Breast epithelium (tissue), 4 donors: ENCODE data around the gene SLC6A12. TPM values are rescaled to one million over a fixed set of nuclear protein-coding genes. Genes with fewer than 3 reads are reported as not detected.

Experiments
- DNase-seq, 2 donors: peaks; one replicate each; pipeline ENCODE4 v3.0.0-alpha.2; 2019; ENCODE audit warnings: low spot score in 2 of 2
- H3K27ac ChIP-seq, 2 donors: fragments of 200-600 bp; sonication (generic) in 1 of 2; one replicate each; pipeline ENCODE4 v1.5.1; 2016 to 2019; ENCODE audit warnings: mild to moderate bottlenecking in 1 of 2
- H3K27me3 ChIP-seq, 2 donors: fragments of 200-600 bp; sonication (generic) in 1 of 2; one replicate each; pipeline versions ENCODE4 v1.5.1 to v1.6.0; 2017 to 2019; ENCODE audit warnings: control low read depth in 1 of 2, mild to moderate bottlenecking in 1 of 2
- H3K36me3 ChIP-seq: fragments of 200-600 bp; one replicate; pipeline ENCODE4 v1.5.1; 2019
- H3K4me1 ChIP-seq, 2 donors: fragments of 200-600 bp; sonication (generic); one replicate each; pipeline ENCODE4 v1.5.1; 2016 to 2019; ENCODE audit warnings: control low read depth in 1 of 2
- H3K4me3 ChIP-seq, 3 donors: fragments of 200-600 bp; sonication (generic); 1 replicate in 2 of 3; 2 replicates in 1 of 3; pipeline ENCODE4 v1.5.1; 2016 to 2019; ENCODE audit warnings: mild to moderate bottlenecking in 3 of 3, moderate library complexity in 2 of 3
- H3K9me3 ChIP-seq, 2 donors: fragments of 200-600 bp; sonication (generic) in 1 of 2; one replicate each; pipeline ENCODE4 v1.5.1; 2016 to 2019; ENCODE audit warnings: control low read depth in 1 of 2
- CTCF ChIP-seq, 3 donors: fragments of 450-650 bp; IDR thresholded peaks; one replicate each; pipeline ENCODE4 v1.5.1; 2016 to 2017; ENCODE audit warnings: antibody characterized with exemption in 3 of 3, mild to moderate bottlenecking in 3 of 3, moderate library complexity in 3 of 3
- POLR2A ChIP-seq: fragments of 450-650 bp; IDR thresholded peaks from one replicate; pipeline ENCODE4 v1.6.1; 2016; ENCODE audit warnings: antibody characterized with exemption, mild to moderate bottlenecking, moderate library complexity
- POLR2AphosphoS5 ChIP-seq, 3 donors: sonication (generic); formaldehyde crosslinking; IDR thresholded peaks; one replicate each; pipeline ENCODE4 v1.6.1; 2017; ENCODE audit warnings: antibody characterized with exemption in 3 of 3
- intact Hi-C: fragments of 100-400 bp; cut with DNase I; formaldehyde crosslinking; loops from one replicate; pipeline ENCODE4 v1.15.1; 2023; ENCODE audit warnings: low total_unique reads
- total RNA-seq, 3 donors: library from RNA; depleted of rRNA; stranded (reverse); fragments of >200 nt; gene quantifications; one replicate each; pipeline ENCODE4 v1.1.0, GENCODE V29; 2016

The SLC6A12 gene
- total RNA-seq, 3 donors from 2014 or later, result 0.33 to 2.1 (median 1.3) TPM

GRCh38 chr12:203074-203461 is 10.9 kb downstream of the SLC6A12 start:
- Histone ChIP-seq H3K36me3 (no peaks in the 10 kb centered on the region), H3K4me3 (peak overlapping the region; percentile 48 to 74 (median 59)), H3K27ac (no peak overlapping the region), H3K4me1 (no peaks in the 10 kb centered on the region), H3K9me3 (no peaks in the 10 kb centered on the region), H3K27me3 (no peaks in the 10 kb centered on the region)
- intact Hi-C loops, result no loop called here
- no peak for TF ChIP-seq POLR2AphosphoS5 (IDR thresholded peaks at IDR 0.05)
- no peak for TF ChIP-seq POLR2A
- no peak for TF ChIP-seq CTCF (IDR thresholded peaks at IDR 0.05)
- DNase-seq, result no peak

- H3K4me1 ChIP-seq, result no peaks in the 10 kb centered on the region
Observed at GRCh38 chr12:202081-202731, 11.8 kb downstream of the SLC6A12 start.

DNA sequence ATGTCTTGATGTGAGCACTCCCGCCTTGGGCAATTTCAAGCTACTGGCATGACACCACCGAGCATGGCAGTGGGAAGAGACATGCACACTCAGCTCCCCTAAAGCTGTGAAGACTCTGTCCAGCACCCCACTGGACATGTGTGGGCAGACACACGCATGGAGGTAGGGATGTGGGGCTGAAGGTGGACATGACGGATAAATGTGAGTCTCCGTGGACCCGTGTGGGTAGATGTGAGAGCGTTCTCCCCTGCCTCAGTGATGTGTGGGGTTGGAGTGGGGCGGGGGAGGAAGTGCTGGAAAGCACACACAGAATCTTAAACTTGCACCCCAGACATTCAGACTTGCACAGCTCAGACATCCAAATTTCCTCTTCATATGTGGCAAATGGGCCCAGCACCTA is 12.6 kb downstream of the SLC6A12 start:
- no peak for DNase-seq
- Histone ChIP-seq H3K4me1 (no peaks in the 10 kb centered on the region), H3K36me3 (no peaks in the 10 kb centered on the region), H3K9me3 (no peaks in the 10 kb centered on the region), H3K27ac (no peak overlapping the region), H3K4me3 (no peak overlapping the region), H3K27me3 (no peaks in the 10 kb centered on the region)
- TF ChIP-seq POLR2A (no peak), POLR2AphosphoS5 (IDR thresholded peaks at IDR 0.05) (no peak), CTCF (IDR thresholded peaks at IDR 0.05) (no peak)
- intact Hi-C loops, result no loop called here

More at GRCh38 chr12:202081-202731, 11.8 kb downstream of the SLC6A12 start:
- Histone ChIP-seq H3K36me3 (no peaks in the 10 kb centered on the region), H3K9me3 (no peaks in the 10 kb centered on the region), H3K4me3 (no peak overlapping the region), H3K27me3 (no peaks in the 10 kb centered on the region), H3K27ac (peak overlapping the region; percentile 9 to 31)
- intact Hi-C loops, result no loop called here
- peak; percentile 48 to 70 for DNase-seq
- TF ChIP-seq POLR2AphosphoS5 (IDR thresholded peaks at IDR 0.05), result no peak
- no peak for TF ChIP-seq CTCF (IDR thresholded peaks at IDR 0.05)
- TF ChIP-seq POLR2A, result no peak

- no peak overlapping the region for H3K4me3 ChIP-seq
- peak overlapping the region in 1 of 2 donors; percentile 57 for H3K27ac ChIP-seq
- peaks cover 0 to 8% of the 10 kb centered on the region in 2 donors for H3K27me3 ChIP-seq
- no peaks in the 10 kb centered on the region for H3K9me3 ChIP-seq
- intact Hi-C loops, result no loop called here
- TF ChIP-seq POLR2A (no peak), CTCF (IDR thresholded peaks at IDR 0.05) (no peak), POLR2AphosphoS5 (IDR thresholded peaks at IDR 0.05) (no peak)
- H3K4me1 ChIP-seq, result no peaks in the 10 kb centered on the region
- no peaks in the 10 kb centered on the region for H3K36me3 ChIP-seq
- no peak for DNase-seq
Observed at GRCh38 chr12:198705-199104, 15.3 kb downstream of the SLC6A12 start.

GRCh38 chr12:197911-198695 is 15.9 kb downstream of the SLC6A12 start:
- Histone ChIP-seq H3K9me3 (no peaks in the 10 kb centered on the region), H3K27ac (no peak overlapping the region), H3K4me1 (no peaks in the 10 kb centered on the region), H3K4me3 (no peak overlapping the region), H3K27me3 (peaks cover 0 to 8% of the 10 kb centered on the region in 2 donors), H3K36me3 (no peaks in the 10 kb centered on the region)
- TF ChIP-seq POLR2AphosphoS5 (IDR thresholded peaks at IDR 0.05) (no peak), POLR2A (no peak), CTCF (IDR thresholded peaks at IDR 0.05) (no peak)
- intact Hi-C loops, result no loop called here
- DNase-seq, result no peak
